Spleen (tissue), 11 donors: Measurements from ENCODE around the gene CDC42BPB. TPM values are rescaled to one million over a fixed set of nuclear protein-coding genes. Genes with fewer than 3 reads are reported as not detected.

Experiments used
- DNase-seq: peaks from one replicate; pipeline ENCODE4 v3.0.0-alpha.2; 2020
- H3K27ac ChIP-seq, 8 donors: fragments of 200-600 bp; sonication (generic) in 7 of 8; 1 replicate in 4 of 8; 2 replicates in 4 of 8; pipeline versions ENCODE4 v1.5.0 to v1.8.0; 2016 to 2021; ENCODE audit warnings: inconsistent platforms in 4 of 8, mild to moderate bottlenecking in 4 of 8, moderate library complexity in 1 of 8
- H3K27me3 ChIP-seq, 7 donors: fragments of 200-600 bp; sonication (generic) in 6 of 7; replicated peaks in 1 of 7; 1 replicate in 4 of 7; 2 replicates in 3 of 7; pipeline versions ENCODE4 v1.5.0 to v1.8.0; 2016 to 2021; ENCODE audit warnings: inconsistent platforms in 3 of 7, mild to moderate bottlenecking in 1 of 7
- H3K36me3 ChIP-seq, 6 donors: fragments of 200-600 bp; sonication (generic) in 5 of 6; 1 replicate in 4 of 6; 2 replicates in 2 of 6; pipeline versions ENCODE4 v1.5.0 to v1.8.0; 2016 to 2021; ENCODE audit warnings: inconsistent platforms in 2 of 6
- H3K4me1 ChIP-seq, 6 donors: fragments of 200-600 bp; sonication (generic) in 5 of 6; 1 replicate in 3 of 6; 2 replicates in 3 of 6; pipeline versions ENCODE4 v1.5.0 to v1.8.0; 2016 to 2021; ENCODE audit warnings: inconsistent platforms in 3 of 6
- H3K4me3 ChIP-seq, 8 donors: fragments of 200-600 bp; sonication (generic) in 7 of 8; 1 replicate in 4 of 8; 2 replicates in 4 of 8; pipeline versions ENCODE4 v1.5.0 to v1.8.0; 2016 to 2021; ENCODE audit warnings: inconsistent platforms in 4 of 8, mild to moderate bottlenecking in 4 of 8, moderate library complexity in 2 of 8
- H3K9me3 ChIP-seq, 8 donors: fragments of 200-600 bp; sonication (generic) in 7 of 8; 1 replicate in 4 of 8; 2 replicates in 4 of 8; pipeline versions ENCODE4 v1.5.0 to v1.8.0; 2016 to 2021; ENCODE audit warnings: inconsistent platforms in 4 of 8
- POLR2A ChIP-seq, 3 donors: fragments of 450-650 bp; IDR thresholded peaks; one replicate each; pipeline ENCODE4 v1.5.1; 2017; ENCODE audit warnings: antibody characterized with exemption in 3 of 3, mild to moderate bottlenecking in 1 of 3
- POLR2AphosphoS5 ChIP-seq, 3 donors: sonication (generic); formaldehyde crosslinking; IDR thresholded peaks; one replicate each; pipeline ENCODE4 v1.5.1; 2017; ENCODE audit warnings: antibody characterized with exemption in 3 of 3
- WGBS, 5 donors: extraction: QIAGEN DNeasy Blood & Tissue Kit in 3 of 5; methylation state at CpG; one replicate each; pipeline versions ENCODE4 v1.1.5 to v1.1.7; 2013 to 2018; 5-methylcytosine and 5-hydroxymethylcytosine counted together
- intact Hi-C: fragments of 100-400 bp; cut with DNase I; formaldehyde crosslinking; loops from one replicate; pipeline ENCODE4 v1.15.0; 2023; ENCODE audit warnings: low total_unique reads
- polyA plus RNA-seq, 3 donors: library from polyadenylated mRNA; stranded (reverse); fragments of 200-250 nt; gene quantifications; one replicate each; pipeline ENCODE4 v1.2.1, GENCODE V29; 2013
- total RNA-seq, 7 donors: library from RNA; depleted of rRNA in 3 of 7; stranded (reverse); fragments of >200 nt in 3 of 7; fragmentation: NEBNext Ultra II Directional in 4 of 7; extraction: Animal tissue kit (Norgen Biotek cat#: 25700) in 4 of 7; gene quantifications; one replicate each; pipeline versions ENCODE4 v1.1.0 to v1.2.1, GENCODE V29; 2016 to 2021
- TF ChIP-seq, protein P1 (sequence below), 11 experiments: fragments of 200-600 bp in 7 of 11; fragments of 450-650 bp in 4 of 11; sonication (generic) in 4 of 11; IDR thresholded peaks in 8 of 11; conservative IDR thresholded peaks in 3 of 11; 1 replicate in 7 of 11; 2 replicates in 4 of 11; pipeline versions ENCODE4 v1.4.0 to v1.8.0; 2016 to 2021; ENCODE audit warnings: antibody characterized with exemption in 11 of 11, inconsistent platforms in 4 of 11, mild to moderate bottlenecking in 1 of 11
- donor health status: healthy with polysubstance abuse.
- donor health status: DM: no; HTN: no; CAD: no; lungs with moderate emphysema.
- donor health status: DM: no; HTN: no; CAD: no.
- donor health status: Bipolar disorder and iron deficiency.
- donor health status: healthy.
- donor health status: DM: no; HTN: no; CAD: no.
- donor health status: DM: yes; HTN: yes; CAD: no.

Gene CDC42BPB
- total and polyA plus RNA-seq, 10 donors = 6.4 to 94.5 (median 77.8) TPM

DNA sequence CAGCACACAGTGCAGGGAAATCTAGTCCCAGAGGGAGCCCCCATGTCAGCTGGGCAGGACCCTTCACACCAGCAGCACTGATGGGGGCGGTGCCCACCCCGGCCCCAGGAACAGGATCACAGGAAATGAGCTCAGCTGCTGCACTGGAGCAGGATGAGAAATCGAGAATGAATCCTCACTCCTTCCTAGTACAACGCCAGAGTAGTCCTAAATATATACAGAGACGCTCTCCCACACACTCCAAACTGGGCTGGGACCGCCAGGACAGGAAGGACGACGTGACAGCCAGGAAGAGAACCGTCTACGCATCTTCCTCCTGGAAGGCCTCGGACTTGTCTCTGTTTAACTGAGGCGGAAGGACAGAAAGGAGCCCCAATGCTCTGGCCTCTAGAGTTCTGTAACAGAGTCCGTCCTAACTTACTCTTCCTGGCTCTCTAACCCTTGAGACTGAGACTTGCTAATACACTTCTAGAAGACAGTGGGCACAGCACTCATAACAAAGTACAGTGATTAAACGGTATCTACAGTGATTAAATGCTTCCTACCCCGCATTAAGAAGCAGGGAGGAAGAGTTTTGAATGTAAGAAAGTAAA lies 33.4 kb downstream of the CDC42BPB start:
- Histone ChIP-seq H3K27ac (peak overlapping the region; percentile 5 to 81 (median 69)), H3K36me3 (peaks cover 0 to 6% (median 0%) of the 10 kb centered on the region in 6 donors), H3K4me1 (peaks cover 6 to 69% (median 43%) of the 10 kb centered on the region in 6 donors), H3K4me3 (no peak overlapping the region), H3K27me3 (no peaks in the 10 kb centered on the region), H3K9me3 (no peaks in the 10 kb centered on the region)
- TF ChIP-seq POLR2A (IDR thresholded peaks at IDR 0.05) (no peak), POLR2AphosphoS5 (IDR thresholded peaks at IDR 0.05) (peak; percentile 20 to 55 (median 54))
- TF ChIP-seq, protein P1, sequence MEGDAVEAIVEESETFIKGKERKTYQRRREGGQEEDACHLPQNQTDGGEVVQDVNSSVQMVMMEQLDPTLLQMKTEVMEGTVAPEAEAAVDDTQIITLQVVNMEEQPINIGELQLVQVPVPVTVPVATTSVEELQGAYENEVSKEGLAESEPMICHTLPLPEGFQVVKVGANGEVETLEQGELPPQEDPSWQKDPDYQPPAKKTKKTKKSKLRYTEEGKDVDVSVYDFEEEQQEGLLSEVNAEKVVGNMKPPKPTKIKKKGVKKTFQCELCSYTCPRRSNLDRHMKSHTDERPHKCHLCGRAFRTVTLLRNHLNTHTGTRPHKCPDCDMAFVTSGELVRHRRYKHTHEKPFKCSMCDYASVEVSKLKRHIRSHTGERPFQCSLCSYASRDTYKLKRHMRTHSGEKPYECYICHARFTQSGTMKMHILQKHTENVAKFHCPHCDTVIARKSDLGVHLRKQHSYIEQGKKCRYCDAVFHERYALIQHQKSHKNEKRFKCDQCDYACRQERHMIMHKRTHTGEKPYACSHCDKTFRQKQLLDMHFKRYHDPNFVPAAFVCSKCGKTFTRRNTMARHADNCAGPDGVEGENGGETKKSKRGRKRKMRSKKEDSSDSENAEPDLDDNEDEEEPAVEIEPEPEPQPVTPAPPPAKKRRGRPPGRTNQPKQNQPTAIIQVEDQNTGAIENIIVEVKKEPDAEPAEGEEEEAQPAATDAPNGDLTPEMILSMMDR (IDR thresholded peaks at IDR 0.05 in 8 of 11, conservative IDR thresholded peaks at IDR 0.05 in 3 of 11) = no peak
- WGBS, 5 donors = 41 to 62% (median 54%) methylated on average over 14 to 15 of the region's 15 CpGs
- intact Hi-C loops = no loop called here
- DNase-seq = peak; percentile 61

GRCh38 chr14:103022685-103023044 lies 34.7 kb downstream of the CDC42BPB start:
- Histone ChIP-seq H3K36me3 (peaks cover 0 to 6% (median 0%) of the 10 kb centered on the region in 6 donors), H3K27ac (peak overlapping the region in 6 of 8 donors; percentile 12 to 81 (median 36)), H3K9me3 (no peaks in the 10 kb centered on the region), H3K4me3 (no peak overlapping the region), H3K4me1 (peaks cover 6 to 71% (median 45%) of the 10 kb centered on the region in 6 donors), H3K27me3 (no peaks in the 10 kb centered on the region)
- DNase-seq = peak; percentile 13
- intact Hi-C loops = no loop called here
- TF ChIP-seq POLR2AphosphoS5 (IDR thresholded peaks at IDR 0.05) = no peak
- TF ChIP-seq, protein P1 (IDR thresholded peaks at IDR 0.05 in 8 of 11, conservative IDR thresholded peaks at IDR 0.05 in 3 of 11) = no peak
- no peak for TF ChIP-seq POLR2A (IDR thresholded peaks at IDR 0.05)
- WGBS, 5 donors = 48 to 72% (median 69%) methylated on average over 2 of the region's 2 CpGs

- Histone ChIP-seq H3K9me3 (no peaks in the 10 kb centered on the region), H3K4me3 (peak overlapping the region in 1 of 8 donors; percentile 18), H3K4me1 (peaks cover 6 to 76% (median 51%) of the 10 kb centered on the region in 6 donors), H3K36me3 (peaks cover 0 to 6% (median 0%) of the 10 kb centered on the region in 6 donors), H3K27me3 (no peaks in the 10 kb centered on the region), H3K27ac (peak overlapping the region in 5 of 8 donors; percentile 12 to 44 (median 30))
- intact Hi-C loops = no loop called here
- WGBS, 5 donors = 57 to 75% (median 69%) methylated on average over 12 of the region's 12 CpGs
- no peak for TF ChIP-seq POLR2A (IDR thresholded peaks at IDR 0.05)
- peak in 1 of 3 donors; percentile 3 for TF ChIP-seq POLR2AphosphoS5 (IDR thresholded peaks at IDR 0.05)
- DNase-seq = peak; percentile 55
Observed at GRCh38 chr14:103022002-103022684, 35.2 kb downstream of the CDC42BPB start.

GRCh38 chr14:103021684-103022001 lies 35.7 kb downstream of the CDC42BPB start:
- peak in 2 of 3 donors; percentile 23 to 28 for TF ChIP-seq POLR2AphosphoS5 (IDR thresholded peaks at IDR 0.05)
- no peak for TF ChIP-seq POLR2A (IDR thresholded peaks at IDR 0.05)
- TF ChIP-seq, protein P1 (IDR thresholded peaks at IDR 0.05 in 8 of 11, conservative IDR thresholded peaks at IDR 0.05 in 3 of 11) = no peak
- WGBS, 5 donors = 36 to 72% (median 55%) methylated on average over 11 of the region's 11 CpGs
- peak; percentile 49 for DNase-seq
- intact Hi-C loops = no loop called here
- peaks cover 6 to 81% (median 54%) of the 10 kb centered on the region in 6 donors for H3K4me1 ChIP-seq
- H3K27ac ChIP-seq = peak overlapping the region in 4 of 8 donors; percentile 12 to 44 (median 36)
- no peaks in the 10 kb centered on the region for H3K9me3 ChIP-seq
- H3K4me3 ChIP-seq = peak overlapping the region in 1 of 8 donors; percentile 18
- no peaks in the 10 kb centered on the region for H3K27me3 ChIP-seq
- H3K36me3 ChIP-seq = peaks cover 0 to 6% (median 0%) of the 10 kb centered on the region in 6 donors
